GM19025 (cell line): Measurements from ENCODE around the gene LIG3.
"Not testable (repeated sequence)": the region's sequence is repeated elsewhere in the genome, so short reads cannot be mapped to it uniquely, and the experiment has no call there.

Source experiments
- ATAC-seq: cut with Tn5 transposase; IDR thresholded peaks from one replicate; pipeline ENCODE4 v1.9.1; 2021; ENCODE audit warnings: mild to moderate bottlenecking, low read depth, moderate library complexity; ENCODE audit not compliant: unreplicated experiment

The LIG3 gene

DNA sequence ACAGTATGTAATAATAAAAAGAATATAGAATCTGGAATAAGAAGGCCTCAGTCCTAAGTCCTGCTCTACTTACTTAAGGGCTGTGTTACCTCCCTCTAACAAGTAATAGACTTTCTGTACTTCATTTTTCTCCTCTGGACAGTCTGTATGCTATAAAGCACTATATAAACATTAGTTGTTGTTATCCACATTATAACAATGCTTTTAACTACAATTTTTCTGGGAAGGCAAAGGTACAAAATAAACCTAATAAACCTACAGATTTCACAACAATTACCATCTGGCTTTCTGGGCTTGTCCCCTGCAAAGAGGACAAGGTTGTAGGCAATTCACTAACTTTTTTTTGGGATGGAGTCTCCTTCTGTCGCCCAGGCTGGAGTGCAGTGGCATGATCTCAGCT is 50.5 kb downstream of the LIG3 start:
- ATAC-seq = no peak

GRCh38 chr17:35038453-35038852 is 58.1 kb downstream of the LIG3 start:
- no peak for ATAC-seq

DNA sequence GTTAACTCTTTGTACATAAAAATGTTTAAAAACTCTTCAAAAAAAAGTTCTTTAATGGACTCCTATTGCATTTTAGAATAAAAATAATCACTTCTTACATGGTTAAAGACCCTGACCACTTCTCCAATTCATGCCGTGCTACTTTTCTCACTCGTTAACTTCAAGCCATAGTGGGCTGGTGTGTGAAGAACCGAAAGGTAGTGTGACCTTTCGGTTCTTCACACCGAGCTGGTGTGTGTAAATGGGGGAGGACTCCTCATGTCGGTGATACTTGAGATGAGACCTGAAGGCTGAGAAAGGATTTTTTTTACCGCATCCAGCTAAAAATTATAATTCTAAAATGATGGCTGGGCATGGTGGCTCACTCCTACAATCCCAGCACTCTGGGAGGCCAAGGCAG is 61.1 kb downstream of the LIG3 start:
- no peak for ATAC-seq

GRCh38 chr17:35044181-35044580 is 63.9 kb downstream of the LIG3 start:
- no peak for ATAC-seq

DNA sequence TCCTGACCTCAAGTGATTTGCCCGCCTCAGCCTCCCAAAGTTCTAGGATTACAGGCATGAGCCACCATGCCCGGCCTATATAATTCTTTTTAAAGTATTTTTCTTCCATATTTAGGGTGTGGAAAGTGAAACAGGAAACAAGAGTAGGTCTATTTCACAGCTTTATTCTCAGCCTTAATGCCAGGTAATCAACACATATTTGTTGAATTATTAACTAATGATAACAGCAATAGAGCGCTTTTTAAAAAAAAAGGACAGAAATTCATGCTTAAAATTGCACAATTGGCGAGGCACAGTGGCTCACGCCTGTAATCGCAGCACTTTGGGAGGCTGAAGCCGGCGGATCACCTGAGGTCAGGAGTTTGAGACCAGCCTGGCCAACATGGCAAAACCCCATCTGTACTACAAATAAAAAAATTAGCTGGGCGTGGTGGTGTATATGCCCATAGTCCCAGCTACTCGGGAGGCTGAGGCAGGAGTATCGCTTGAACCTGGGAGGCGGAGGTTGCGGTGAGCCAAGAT is 65.2 kb downstream of the LIG3 start:
- not testable (repeated sequence) for ATAC-seq

- no peak for ATAC-seq
These were observed 65.9 kb downstream of the LIG3 start for GRCh38 chr17:35046245-35046644.

DNA sequence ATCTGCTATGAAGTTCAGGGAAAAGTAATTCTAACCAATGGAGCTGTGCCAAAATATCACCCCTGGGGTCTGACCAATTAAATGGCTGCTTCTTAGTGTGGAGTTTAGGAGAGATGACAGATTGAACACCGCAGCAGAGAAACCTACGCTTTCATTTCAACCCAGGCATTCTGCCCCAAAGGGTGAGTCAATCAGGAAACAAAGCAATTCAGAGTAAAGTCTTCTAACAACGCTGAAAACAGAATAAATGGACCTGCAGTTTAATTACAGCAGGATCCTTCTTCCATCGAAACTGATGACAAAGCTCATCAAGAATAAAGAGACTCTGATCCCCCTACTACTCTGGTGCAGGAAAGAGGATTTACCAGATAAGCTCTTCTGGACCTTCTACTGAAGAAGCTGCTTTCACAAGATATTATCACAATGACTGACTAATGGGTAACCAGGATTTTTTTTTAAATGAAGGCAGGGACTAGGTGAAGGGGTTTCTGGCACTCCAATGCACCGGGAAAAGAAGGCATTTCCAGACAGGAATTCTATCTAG is 66.5 kb downstream of the LIG3 start:
- ATAC-seq = no peak

DNA sequence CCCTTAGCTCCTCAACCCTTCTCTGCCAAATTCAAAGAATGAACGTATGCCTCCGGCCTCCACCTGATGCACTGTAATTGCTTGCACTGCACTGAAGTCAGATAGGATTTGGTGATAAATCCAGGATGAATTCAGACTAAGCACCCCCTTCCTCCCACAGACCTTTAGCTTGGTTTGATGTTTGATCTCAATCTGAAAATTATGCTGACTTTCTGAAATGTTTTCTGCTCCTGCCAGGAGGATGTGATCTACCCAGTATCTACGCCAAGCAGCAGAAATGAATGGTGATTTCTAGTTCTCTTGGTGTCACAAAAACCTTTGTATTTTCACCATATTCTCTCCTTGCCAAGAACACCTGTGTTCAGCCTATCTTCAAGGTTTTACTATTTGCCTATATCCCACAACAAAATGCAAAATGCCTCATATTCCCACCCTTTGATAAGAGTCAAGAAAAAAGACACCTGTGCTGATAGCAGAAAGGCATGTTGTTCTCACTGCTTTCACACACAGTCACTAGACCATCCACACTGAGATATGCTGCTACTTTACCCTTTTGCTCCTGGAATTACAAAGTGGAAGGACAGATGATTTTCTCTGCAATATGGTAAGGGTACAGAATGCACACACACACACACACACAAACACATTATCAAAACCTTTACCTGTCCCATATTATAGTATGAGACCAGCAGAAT is 68.5 kb downstream of the LIG3 start:
- no peak for ATAC-seq

GRCh38 chr17:35050170-35050569 is 69.9 kb downstream of the LIG3 start:
- no peak for ATAC-seq

DNA sequence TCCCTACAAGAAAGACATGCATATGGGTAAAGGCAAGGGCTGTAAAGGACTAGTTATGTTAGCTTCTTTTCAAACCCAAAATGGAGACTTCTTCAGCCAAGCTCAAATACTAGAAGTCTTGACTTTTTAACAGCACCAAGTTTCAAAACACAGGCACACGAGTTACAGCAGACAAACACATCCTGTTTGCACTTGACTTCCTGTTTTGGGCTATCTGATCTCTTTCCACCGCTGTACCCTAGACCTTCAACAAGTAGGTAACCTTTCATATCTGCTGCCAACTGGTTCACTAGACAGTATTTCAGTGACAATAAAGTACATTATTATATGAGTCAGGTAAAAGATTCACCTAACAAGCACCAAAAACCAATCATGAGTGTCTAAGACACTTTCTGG is 70.9 kb downstream of the LIG3 start:
- ATAC-seq = no peak

DNA sequence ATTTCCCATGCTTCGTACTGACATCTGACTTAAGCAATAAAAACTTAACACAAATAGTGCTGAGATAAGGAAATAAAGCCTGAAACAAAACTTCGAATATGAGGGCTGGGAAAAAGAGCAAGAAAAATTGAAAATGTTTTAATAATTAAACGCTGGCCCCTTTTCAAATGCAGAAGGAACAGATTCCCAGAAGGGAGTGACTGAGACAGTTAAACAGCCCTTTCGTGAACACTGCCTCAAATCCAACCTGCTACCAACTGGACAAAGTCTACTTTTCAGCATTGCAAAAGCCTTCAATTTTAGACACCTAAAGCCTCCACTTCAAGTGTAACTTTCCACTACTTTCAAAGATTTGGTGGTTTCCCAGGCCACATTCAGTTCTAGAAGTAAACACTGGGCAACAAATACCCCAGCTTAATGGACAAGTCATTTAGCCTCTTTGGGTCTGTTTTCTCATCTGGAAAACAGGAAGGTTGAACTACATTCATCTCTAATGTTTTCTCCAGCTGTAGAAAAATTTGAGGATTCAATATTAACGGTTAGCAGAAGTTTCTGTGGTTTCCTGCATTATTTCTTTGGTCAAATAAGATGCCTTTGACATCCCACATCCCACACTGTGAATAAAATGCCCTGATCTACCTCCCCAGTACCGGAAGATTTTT is 71.4 kb downstream of the LIG3 start:
- ATAC-seq = no peak

GRCh38 chr17:35052241-35052610 is 71.9 kb downstream of the LIG3 start:
- ATAC-seq = no peak

DNA sequence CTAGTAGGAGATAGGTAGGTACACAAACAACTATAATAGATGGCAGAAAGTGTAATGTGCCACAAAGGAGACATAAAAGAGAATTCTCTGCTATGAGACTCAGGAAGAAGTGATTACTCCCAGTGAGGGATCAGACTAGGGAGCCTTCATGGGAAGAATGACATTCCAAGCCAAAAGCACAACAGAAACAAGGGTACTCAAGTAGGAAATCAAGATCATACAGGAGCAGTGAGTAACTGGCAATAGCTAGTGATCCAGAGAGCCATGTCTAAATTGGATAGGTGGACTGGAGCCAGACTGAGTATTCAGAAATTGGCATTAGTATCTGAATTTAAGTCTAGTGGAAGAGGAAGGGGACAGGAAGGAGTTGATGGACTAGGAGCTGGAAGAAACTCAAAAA is 72.5 kb downstream of the LIG3 start:
- no peak for ATAC-seq

DNA sequence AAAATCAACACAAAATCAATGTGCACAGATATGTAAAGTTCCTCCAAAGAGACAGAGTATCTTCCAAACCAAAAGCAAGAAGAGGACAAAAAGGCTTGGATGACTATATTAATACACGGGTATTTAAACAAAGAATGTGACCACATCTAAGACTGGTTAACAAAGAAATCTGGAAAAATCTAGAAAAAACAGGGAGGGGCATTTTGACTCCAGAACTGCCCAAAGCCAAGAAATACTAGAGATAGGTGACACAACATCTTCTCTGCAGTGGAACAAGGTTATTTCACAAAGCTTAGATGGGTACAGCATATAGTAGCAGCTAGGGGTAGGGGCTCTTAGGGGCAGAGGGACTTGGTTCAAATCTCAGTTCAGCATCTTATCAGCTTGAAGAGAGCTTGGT is 72.9 kb downstream of the LIG3 start:
- ATAC-seq = no peak

- no peak for ATAC-seq
These were observed 75.7 kb downstream of the LIG3 start for GRCh38 chr17:35056013-35056412.

DNA sequence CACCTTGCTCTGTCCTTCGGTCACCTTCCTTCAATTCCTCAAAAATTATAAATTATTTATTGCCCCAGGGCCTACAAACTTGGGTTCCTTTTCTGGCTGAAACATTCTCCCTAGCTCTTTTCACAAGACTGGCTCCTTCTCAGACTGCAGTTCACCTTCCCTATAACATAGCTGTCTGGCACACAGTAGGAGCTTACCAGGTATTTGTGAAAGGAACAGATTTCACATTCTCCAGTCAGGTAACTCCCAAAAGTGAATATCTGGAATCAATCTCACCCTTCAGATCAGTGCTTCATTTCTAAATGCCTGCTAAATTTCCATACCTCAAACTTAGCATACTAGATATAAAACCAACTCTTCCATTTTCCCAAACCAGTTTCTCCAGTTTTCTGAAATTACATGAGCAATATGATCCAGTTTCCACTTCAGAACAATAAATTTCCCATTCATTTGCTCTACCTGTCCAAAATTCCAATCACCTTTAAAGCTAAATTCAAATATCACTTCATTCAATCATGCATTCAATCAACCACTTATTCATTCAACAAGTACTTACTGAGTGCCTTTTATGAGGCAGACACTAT is 77.1 kb downstream of the LIG3 start:
- ATAC-seq = no peak
